HEK293 (cell line): ENCODE measurements around the gene ALDH8A1.
"Not testable (repeated sequence)": the region's sequence is repeated elsewhere in the genome, so short reads cannot be mapped to it uniquely, and the experiment has no call there.

Source experiments
- CTCF ChIA-PET: fragments of 350-600 bp; formaldehyde crosslinking; extraction: SDS; loops from one replicate; lab custom pipeline; 2021; ENCODE audit warnings: antibody characterized with exemption; lab: Yijun Ruan, JAX
- POLR2A ChIA-PET: fragments of 300-600 bp; formaldehyde crosslinking; extraction: SDS; loops from one replicate; lab custom pipeline; 2020; ENCODE audit warnings: antibody characterized with exemption, inconsistent platforms; lab: Yijun Ruan, JAX
- H3K27ac ChIP-seq: fragments of 200-500 bp; sonication (Bioruptor generic); 2 replicates; pipeline ENCODE4 v1.5.1; 2014; ENCODE audit warnings: low read depth, low read length, control low read depth, inconsistent platforms; ENCODE audit errors: extremely low read depth
- H3K36me3 ChIP-seq, 2 experiments: fragments of 200-500 bp in 1 of 2; sonication (Bioruptor generic) in 1 of 2; 1 replicate in 1 of 2; 2 replicates in 1 of 2; pipeline ENCODE4 v1.5.1; 2014 to 2017; ENCODE audit warnings: inconsistent platforms in 2 of 2, low read length in 2 of 2; ENCODE audit not compliant: control insufficient read depth in 2 of 2, insufficient read depth in 1 of 2
- H3K4me1 ChIP-seq: fragments of 200-500 bp; sonication (Bioruptor generic); 2 replicates; pipeline ENCODE4 v1.5.1; 2014; ENCODE audit warnings: mild to moderate bottlenecking, low read length, inconsistent platforms; ENCODE audit not compliant: control insufficient read depth, insufficient read depth
- H3K4me3 ChIP-seq: 2 replicates; pipeline ENCODE4 v1.5.1; 2011; ENCODE audit warnings: low read depth, mild to moderate bottlenecking, control low read depth, low read length, moderate library complexity
- H3K9me3 ChIP-seq: fragments of 200-500 bp; sonication (Bioruptor generic); 2 replicates; pipeline ENCODE4 v1.5.1; 2014; ENCODE audit warnings: low read depth, low read length, inconsistent platforms; ENCODE audit not compliant: control insufficient read depth, insufficient read depth
- BCL11B ChIP-seq: fragments of 450-650 bp; formaldehyde crosslinking; IDR thresholded peaks from 2 replicates; pipeline ENCODE4 v1.5.1; 2016; ENCODE audit warnings: low read depth, missing biosample characterization, missing genetic modification characterization
- GLI2 ChIP-seq: fragments of 450-650 bp; formaldehyde crosslinking; IDR thresholded peaks from 2 replicates; pipeline ENCODE4; 2017; ENCODE audit warnings: missing biosample characterization, missing genetic modification characterization, low read depth, borderline replicate concordance
- HOXD13 ChIP-seq: sonication (generic); formaldehyde crosslinking; IDR thresholded peaks from 2 replicates; pipeline ENCODE4 v1.8.0; 2022; ENCODE audit warnings: missing genetic modification reagents, borderline replicate concordance
- TCF7L2 ChIP-seq: IDR thresholded peaks from 2 replicates; pipeline ENCODE4 v1.6.1; 2011; ENCODE audit warnings: low read depth, mild to moderate bottlenecking, inconsistent platforms, low read length, moderate library complexity, borderline replicate concordance
- ZBTB20 ChIP-seq: fragments of 450-650 bp; formaldehyde crosslinking; IDR thresholded peaks from 2 replicates; pipeline ENCODE4 v1.5.1; 2016; ENCODE audit warnings: missing biosample characterization, missing genetic modification characterization
- ZFHX2 ChIP-seq: fragments of 450-650 bp; formaldehyde crosslinking; conservative IDR thresholded peaks from 2 replicates; pipeline ENCODE4 v1.5.1; 2016; ENCODE audit warnings: missing biosample characterization, missing genetic modification characterization
- ZFP37 ChIP-seq: fragments of 450-650 bp; formaldehyde crosslinking; IDR thresholded peaks from 2 replicates; pipeline ENCODE4 v1.5.1; 2016; ENCODE audit warnings: missing biosample characterization, missing genetic modification characterization
- ZFP41 ChIP-seq: fragments of 450-650 bp; formaldehyde crosslinking; IDR thresholded peaks from 2 replicates; pipeline ENCODE4 v1.5.1; 2016; ENCODE audit warnings: missing biosample characterization, missing genetic modification characterization, borderline replicate concordance
- ZNF10 ChIP-seq: fragments of 450-650 bp; formaldehyde crosslinking; IDR thresholded peaks from 2 replicates; pipeline ENCODE4 v1.5.1; 2017; ENCODE audit warnings: missing biosample characterization, missing genetic modification characterization
- ZNF140 ChIP-seq: fragments of 450-650 bp; formaldehyde crosslinking; IDR thresholded peaks from 2 replicates; pipeline ENCODE4 v1.5.1; 2016; ENCODE audit warnings: missing biosample characterization, missing genetic modification characterization
- ZNF157 ChIP-seq: fragments of 450-650 bp; formaldehyde crosslinking; IDR thresholded peaks from 2 replicates; pipeline ENCODE4 v1.5.1; 2016; ENCODE audit warnings: missing biosample characterization, missing genetic modification characterization
- ZNF174 ChIP-seq: fragments of 450-650 bp; formaldehyde crosslinking; IDR thresholded peaks from 2 replicates; pipeline ENCODE4 v1.5.0; 2017; ENCODE audit warnings: missing biosample characterization, mild to moderate bottlenecking, missing genetic modification characterization
- ZNF223 ChIP-seq: fragments of 450-650 bp; formaldehyde crosslinking; IDR thresholded peaks from 2 replicates; pipeline ENCODE4 v1.5.1; 2016; ENCODE audit warnings: missing biosample characterization, missing genetic modification characterization
- ZNF292 ChIP-seq: fragments of 450-650 bp; formaldehyde crosslinking; IDR thresholded peaks from 2 replicates; pipeline ENCODE4 v1.5.1; 2016; ENCODE audit warnings: low read depth, missing biosample characterization, missing genetic modification characterization, borderline replicate concordance
- ZNF416 ChIP-seq: fragments of 450-650 bp; formaldehyde crosslinking; IDR thresholded peaks from 2 replicates; pipeline ENCODE4 v1.5.1; 2016; ENCODE audit warnings: missing biosample characterization, missing genetic modification characterization
- ZNF600 ChIP-seq: fragments of 450-650 bp; formaldehyde crosslinking; IDR thresholded peaks from 2 replicates; pipeline ENCODE4 v1.5.1; 2016; ENCODE audit warnings: missing biosample characterization, missing genetic modification characterization
- ZNF629 ChIP-seq: fragments of 450-650 bp; formaldehyde crosslinking; IDR thresholded peaks from 2 replicates; pipeline ENCODE4 v1.5.1; 2017; ENCODE audit warnings: missing biosample characterization, missing genetic modification characterization
- TF ChIP-seq, protein P1 (sequence below): fragments of 450-650 bp; formaldehyde crosslinking; IDR thresholded peaks from 2 replicates; pipeline ENCODE4 v1.5.1; 2017; ENCODE audit warnings: missing biosample characterization, missing genetic modification characterization
- TF ChIP-seq, protein P2 (sequence below): fragments of 450-650 bp; formaldehyde crosslinking; IDR thresholded peaks from 2 replicates; pipeline ENCODE4 v1.5.1; 2016; ENCODE audit warnings: missing biosample characterization, missing genetic modification characterization
- TF ChIP-seq, protein P3 (sequence below): fragments of 450-650 bp; formaldehyde crosslinking; IDR thresholded peaks from 2 replicates; pipeline ENCODE4 v1.5.1; 2016; ENCODE audit warnings: missing biosample characterization, missing genetic modification characterization

Gene ALDH8A1

DNA sequence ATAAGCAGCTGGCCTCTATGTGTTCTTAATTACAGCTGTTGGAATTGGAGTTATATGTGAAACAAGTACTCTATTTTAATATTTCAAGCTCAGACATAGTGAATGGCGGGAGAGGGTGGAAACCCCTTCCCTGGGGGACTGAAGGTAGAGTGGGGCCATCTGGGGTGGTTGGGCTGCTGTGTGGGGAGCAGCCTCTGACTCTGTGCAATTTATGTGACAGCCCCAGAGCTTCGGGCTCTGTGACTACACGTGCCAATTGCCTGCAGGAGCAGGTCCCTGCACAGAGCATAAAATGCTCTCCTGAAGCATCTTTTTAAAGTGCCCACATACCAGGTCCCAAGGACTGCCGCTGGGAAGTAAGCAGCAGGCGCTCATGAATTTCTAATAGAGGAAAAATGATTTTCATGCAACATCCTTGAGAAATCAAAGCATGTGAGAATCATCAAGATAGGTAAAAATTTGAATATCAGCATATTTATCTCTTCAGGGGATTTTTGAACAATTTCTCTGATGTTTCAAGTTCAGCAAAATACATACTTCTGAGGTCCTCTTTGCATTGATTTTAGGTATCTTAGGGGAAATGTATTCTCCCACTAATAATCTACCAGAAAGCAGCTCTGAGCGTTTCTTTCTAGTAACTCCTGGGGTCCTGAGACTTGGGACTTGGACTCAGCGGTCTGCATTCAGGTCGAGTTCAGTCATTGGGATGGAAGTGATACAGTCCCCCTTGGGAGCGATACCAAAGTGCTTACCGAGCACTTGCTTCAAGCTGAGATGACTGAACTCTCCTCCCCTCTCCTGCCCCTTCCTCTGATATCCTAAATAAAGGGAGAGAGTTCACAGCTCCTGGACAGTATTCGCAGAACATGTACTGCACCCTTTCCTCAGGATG, 40.0 kb downstream of the ALDH8A1 start:
- no peaks in the 10 kb centered on the region for H3K9me3 ChIP-seq
- H3K4me3 ChIP-seq, result no peak overlapping the region
- TF ChIP-seq HOXD13 (CRISPR knock-in tag) (no peak), GLI2 (no peak), TCF7L2 (no peak), ZNF292 (tag by site-specific recombination) (no peak), ZNF157 (tag by site-specific recombination) (no peak)
- TF ChIP-seq, protein P1, sequence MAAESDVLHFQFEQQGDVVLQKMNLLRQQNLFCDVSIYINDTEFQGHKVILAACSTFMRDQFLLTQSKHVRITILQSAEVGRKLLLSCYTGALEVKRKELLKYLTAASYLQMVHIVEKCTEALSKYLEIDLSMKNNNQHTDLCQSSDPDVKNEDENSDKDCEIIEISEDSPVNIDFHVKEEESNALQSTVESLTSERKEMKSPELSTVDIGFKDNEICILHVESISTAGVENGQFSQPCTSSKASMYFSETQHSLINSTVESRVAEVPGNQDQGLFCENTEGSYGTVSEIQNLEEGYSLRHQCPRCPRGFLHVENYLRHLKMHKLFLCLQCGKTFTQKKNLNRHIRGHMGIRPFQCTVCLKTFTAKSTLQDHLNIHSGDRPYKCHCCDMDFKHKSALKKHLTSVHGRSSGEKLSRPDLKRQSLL, result no peak
- TF ChIP-seq, protein P2, sequence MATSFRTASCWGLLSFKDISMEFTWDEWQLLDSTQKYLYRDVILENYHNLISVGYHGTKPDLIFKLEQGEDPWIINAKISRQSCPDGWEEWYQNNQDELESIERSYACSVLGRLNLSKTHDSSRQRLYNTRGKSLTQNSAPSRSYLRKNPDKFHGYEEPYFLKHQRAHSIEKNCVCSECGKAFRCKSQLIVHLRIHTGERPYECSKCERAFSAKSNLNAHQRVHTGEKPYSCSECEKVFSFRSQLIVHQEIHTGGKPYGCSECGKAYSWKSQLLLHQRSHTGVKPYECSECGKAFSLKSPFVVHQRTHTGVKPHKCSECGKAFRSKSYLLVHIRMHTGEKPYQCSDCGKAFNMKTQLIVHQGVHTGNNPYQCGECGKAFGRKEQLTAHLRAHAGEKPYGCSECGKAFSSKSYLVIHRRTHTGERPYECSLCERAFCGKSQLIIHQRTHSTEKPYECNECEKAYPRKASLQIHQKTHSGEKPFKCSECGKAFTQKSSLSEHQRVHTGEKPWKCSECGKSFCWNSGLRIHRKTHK (tag by site-specific recombination), result no peak
- CTCF ChIA-PET, result interaction anchor here (0.6 to 3.4 kb wide), 9 partner anchors 9 to 786 kb away, joined by 3 to 20 read pairs (median 4); no protein-coding TSS in a partner anchor
- POLR2A ChIA-PET, result no interaction called here
- no peak overlapping the region for H3K27ac ChIP-seq
- H3K4me1 ChIP-seq, result no peaks in the 10 kb centered on the region
- H3K36me3 ChIP-seq, result no peaks in the 10 kb centered on the region

DNA sequence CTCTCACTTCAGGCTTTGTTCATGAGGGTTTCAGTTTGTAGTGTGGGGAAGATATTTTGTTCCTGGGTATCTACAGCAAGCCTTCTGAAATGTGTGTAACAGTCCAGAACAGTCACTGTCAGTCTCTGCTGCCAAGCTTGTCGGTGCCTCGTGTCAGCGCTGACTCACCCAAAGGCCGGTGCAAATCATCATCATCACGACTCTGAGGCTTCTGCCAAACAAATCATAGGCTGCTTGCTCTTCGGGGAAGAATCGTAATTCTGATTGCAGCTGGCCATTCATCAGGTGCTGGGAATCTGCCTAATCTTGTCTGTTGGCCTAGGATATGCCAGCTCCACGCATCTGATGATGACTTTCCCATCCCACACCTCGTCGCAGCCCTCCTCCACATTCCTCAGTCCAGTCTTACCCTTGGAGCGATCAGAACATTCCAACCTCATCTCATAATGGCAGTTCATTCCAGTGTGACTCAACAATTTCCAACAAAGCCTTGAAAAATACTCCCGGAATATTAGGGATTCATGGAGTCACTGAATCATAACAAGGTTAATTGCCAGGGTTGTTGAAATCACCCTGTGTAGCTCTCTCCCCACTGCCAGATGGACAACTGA, 40.9 kb downstream of the ALDH8A1 start:
- Histone ChIP-seq H3K4me3 (no peak overlapping the region), H3K4me1 (no peaks in the 10 kb centered on the region), H3K9me3 (no peaks in the 10 kb centered on the region), H3K36me3 (no peaks in the 10 kb centered on the region)
- ChIA-PET CTCF (interaction anchor here (0.7 to 3.4 kb wide), 6 partner anchors 10 to 785 kb away, joined by 3 to 20 read pairs (median 4); no protein-coding TSS in a partner anchor), POLR2A (no interaction called here)
- no peak for TF ChIP-seq ZFP41 (tag by site-specific recombination)
- TF ChIP-seq ZFP37 (tag by site-specific recombination), result 0 out of 2 replicates have a peak, but pooled peaks have one; percentile 38
- no peak for TF ChIP-seq ZNF416
- no peak for TF ChIP-seq ZNF223 (tag by site-specific recombination)
- TF ChIP-seq ZNF140, result no peak
- 0 out of 2 replicates have a peak, but pooled peaks have one; percentile 16 for TF ChIP-seq ZBTB20
- TF ChIP-seq, protein P3, sequence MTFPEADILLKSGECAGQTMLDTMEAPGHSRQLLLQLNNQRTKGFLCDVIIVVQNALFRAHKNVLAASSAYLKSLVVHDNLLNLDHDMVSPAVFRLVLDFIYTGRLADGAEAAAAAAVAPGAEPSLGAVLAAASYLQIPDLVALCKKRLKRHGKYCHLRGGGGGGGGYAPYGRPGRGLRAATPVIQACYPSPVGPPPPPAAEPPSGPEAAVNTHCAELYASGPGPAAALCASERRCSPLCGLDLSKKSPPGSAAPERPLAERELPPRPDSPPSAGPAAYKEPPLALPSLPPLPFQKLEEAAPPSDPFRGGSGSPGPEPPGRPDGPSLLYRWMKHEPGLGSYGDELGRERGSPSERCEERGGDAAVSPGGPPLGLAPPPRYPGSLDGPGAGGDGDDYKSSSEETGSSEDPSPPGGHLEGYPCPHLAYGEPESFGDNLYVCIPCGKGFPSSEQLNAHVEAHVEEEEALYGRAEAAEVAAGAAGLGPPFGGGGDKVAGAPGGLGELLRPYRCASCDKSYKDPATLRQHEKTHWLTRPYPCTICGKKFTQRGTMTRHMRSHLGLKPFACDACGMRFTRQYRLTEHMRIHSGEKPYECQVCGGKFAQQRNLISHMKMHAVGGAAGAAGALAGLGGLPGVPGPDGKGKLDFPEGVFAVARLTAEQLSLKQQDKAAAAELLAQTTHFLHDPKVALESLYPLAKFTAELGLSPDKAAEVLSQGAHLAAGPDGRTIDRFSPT (tag by site-specific recombination), result 0 out of 2 replicates have a peak, but pooled peaks have one; percentile 15
- TF ChIP-seq ZNF600 (tag by site-specific recombination), result peak; percentile 77
- peak; percentile 63; the same call in 1 of the 2 replicates for TF ChIP-seq ZNF629 (tag by site-specific recombination)
- TF ChIP-seq ZNF174 (tag by site-specific recombination), result no peak
- TF ChIP-seq BCL11B (tag by site-specific recombination), result no peak
- TF ChIP-seq ZNF10 (tag by site-specific recombination), result peak; percentile 94
- peak; percentile 18; the same call in 1 of the 2 replicates for TF ChIP-seq ZFHX2 (tag by site-specific recombination)
- TF ChIP-seq, all 188 proteins: peak for 7
- H3K27ac ChIP-seq, result no peak overlapping the region

DNA sequence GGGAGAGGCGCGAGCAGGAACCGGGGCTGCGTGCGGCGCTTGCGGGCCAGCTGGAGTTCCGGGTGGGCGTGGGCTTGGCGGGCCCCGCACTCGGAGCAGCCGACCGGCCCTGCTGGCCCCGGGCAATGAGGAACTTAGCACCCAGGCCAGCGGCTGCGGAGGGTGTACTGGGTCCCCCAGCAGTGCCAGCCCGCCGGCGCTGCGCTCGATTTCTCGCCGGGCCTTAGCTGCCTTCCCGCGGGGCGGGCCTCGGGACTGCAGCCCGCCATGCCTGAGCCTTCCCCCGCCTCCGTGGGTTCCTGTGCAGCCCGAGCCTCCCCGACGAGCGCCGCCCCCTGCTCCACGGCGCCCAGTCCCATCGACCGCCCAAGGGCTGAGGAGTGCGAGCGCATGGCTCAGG, 45.2 kb downstream of the ALDH8A1 start:
- CTCF ChIA-PET, H3K27ac ChIP-seq, H3K36me3 ChIP-seq, H3K4me3 ChIP-seq, POLR2A ChIA-PET, H3K9me3 ChIP-seq, H3K4me1 ChIP-seq: not testable (repeated sequence)
